Lung (tissue), 12 donors: ENCODE results near the gene THSD7A. TPM values are rescaled to one million over a fixed set of nuclear protein-coding genes. Genes with fewer than 3 reads are reported as not detected.

Source experiments
- ATAC-seq: fragments of 200-7000 bp; cut with Tn5 transposase; one replicate; pipeline ENCODE4 v1.9.1; 2020; ENCODE audit warnings: moderate number of reproducible peaks; ENCODE audit not compliant: insufficient read depth, low FRiP score
- DNase-seq, 3 donors: peaks; one replicate each; pipeline ENCODE4 v3.0.0-alpha.2; 2013 to 2017
- H3K27ac ChIP-seq, 2 donors: one replicate each; pipeline ENCODE4 v1.5.1; 2013; ENCODE audit warnings: mild to moderate bottlenecking in 2 of 2, moderate library complexity in 2 of 2, control low read depth in 1 of 2, inconsistent platforms in 1 of 2, low read depth in 1 of 2, low read length in 1 of 2
- H3K27me3 ChIP-seq, 3 donors: one replicate each; pipeline ENCODE4 v1.5.1; 2013; ENCODE audit warnings: low read length in 2 of 3; ENCODE audit not compliant: control insufficient read depth in 3 of 3, insufficient read depth in 3 of 3
- H3K36me3 ChIP-seq, 4 donors: one replicate each; pipeline ENCODE4 v1.5.1; 2013; ENCODE audit warnings: low read length in 4 of 4, mild to moderate bottlenecking in 1 of 4, moderate library complexity in 1 of 4; ENCODE audit not compliant: control insufficient read depth in 4 of 4, insufficient read depth in 4 of 4
- H3K4me1 ChIP-seq, 5 donors: one replicate each; pipeline ENCODE4 v1.5.1; 2013; ENCODE audit warnings: low read length in 5 of 5, mild to moderate bottlenecking in 2 of 5, moderate library complexity in 1 of 5; ENCODE audit not compliant: control insufficient read depth in 5 of 5, insufficient read depth in 5 of 5
- H3K4me3 ChIP-seq: one replicate; pipeline ENCODE4 v1.5.1; 2013; ENCODE audit warnings: mild to moderate bottlenecking, control low read depth, moderate library complexity
- H3K9ac ChIP-seq, 2 donors: one replicate each; pipeline ENCODE4 v1.5.1; 2013; ENCODE audit warnings: low read length in 2 of 2, control low read depth in 1 of 2; ENCODE audit not compliant: insufficient read depth in 1 of 2
- H3K9me3 ChIP-seq, 4 donors: one replicate each; pipeline ENCODE4 v1.5.1; 2013; ENCODE audit warnings: low read length in 3 of 4, mild to moderate bottlenecking in 1 of 4, moderate library complexity in 1 of 4; ENCODE audit not compliant: control insufficient read depth in 4 of 4, insufficient read depth in 3 of 4
- WGBS, 2 donors: extraction: QIAGEN DNeasy Blood & Tissue Kit; methylation state at CpG; one replicate each; pipeline ENCODE4 v1.1.7; 2013; 5-methylcytosine and 5-hydroxymethylcytosine counted together
- polyA plus RNA-seq, 2 donors: library from polyadenylated mRNA; stranded (reverse); fragments of 200-250 nt; gene quantifications; one replicate each; pipeline ENCODE4 v1.2.1, GENCODE V29; 2013
- total RNA-seq, 2 donors: library from RNA; depleted of rRNA in 1 of 2; stranded (reverse); fragments of >200 nt in 1 of 2; gene quantifications; one replicate each; pipeline ENCODE4 v1.2.1, GENCODE V29; 2014 to 2021
- TF ChIP-seq, protein P1 (sequence below): IDR thresholded peaks from 2 replicates; pipeline ENCODE4 v1.5.1; 2012; ENCODE audit warnings: mild to moderate bottlenecking; ENCODE audit errors: control extremely low read depth, extremely low read depth
- donor health status: control.
- donor health status: control.
- donor health status: Bipolar disorder and iron deficiency.
- donor health status: healthy.
- donor health status: DM: yes; HTN: yes; CAD: no.

Gene THSD7A
- total and polyA plus RNA-seq, 4 donors = 0.53 to 12.1 (median 4.5) TPM

DNA sequence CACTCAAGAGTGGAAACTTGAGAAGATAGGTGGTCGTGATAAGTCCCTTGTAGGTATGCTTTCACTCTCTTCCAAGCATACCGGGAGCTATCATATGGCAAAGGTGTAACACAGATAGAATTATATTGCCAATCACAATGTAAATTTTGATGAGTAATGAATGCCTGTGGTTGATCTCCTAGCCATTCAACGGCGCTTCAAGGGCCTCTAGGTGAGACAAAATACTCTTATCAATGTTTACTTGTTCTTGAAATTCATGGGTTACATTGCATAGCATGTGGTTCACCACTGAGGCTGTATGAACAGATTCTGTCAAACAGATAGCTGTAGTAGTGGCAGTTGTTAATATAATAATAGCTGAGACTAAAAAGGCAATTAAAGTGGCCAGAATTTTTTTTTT lies 82.4 kb downstream of the THSD7A start:
- ATAC-seq = peak; percentile 27
- WGBS, 2 donors = 66 to 93% methylated on average over 4 of the region's 4 CpGs
- TF ChIP-seq, protein P1, sequence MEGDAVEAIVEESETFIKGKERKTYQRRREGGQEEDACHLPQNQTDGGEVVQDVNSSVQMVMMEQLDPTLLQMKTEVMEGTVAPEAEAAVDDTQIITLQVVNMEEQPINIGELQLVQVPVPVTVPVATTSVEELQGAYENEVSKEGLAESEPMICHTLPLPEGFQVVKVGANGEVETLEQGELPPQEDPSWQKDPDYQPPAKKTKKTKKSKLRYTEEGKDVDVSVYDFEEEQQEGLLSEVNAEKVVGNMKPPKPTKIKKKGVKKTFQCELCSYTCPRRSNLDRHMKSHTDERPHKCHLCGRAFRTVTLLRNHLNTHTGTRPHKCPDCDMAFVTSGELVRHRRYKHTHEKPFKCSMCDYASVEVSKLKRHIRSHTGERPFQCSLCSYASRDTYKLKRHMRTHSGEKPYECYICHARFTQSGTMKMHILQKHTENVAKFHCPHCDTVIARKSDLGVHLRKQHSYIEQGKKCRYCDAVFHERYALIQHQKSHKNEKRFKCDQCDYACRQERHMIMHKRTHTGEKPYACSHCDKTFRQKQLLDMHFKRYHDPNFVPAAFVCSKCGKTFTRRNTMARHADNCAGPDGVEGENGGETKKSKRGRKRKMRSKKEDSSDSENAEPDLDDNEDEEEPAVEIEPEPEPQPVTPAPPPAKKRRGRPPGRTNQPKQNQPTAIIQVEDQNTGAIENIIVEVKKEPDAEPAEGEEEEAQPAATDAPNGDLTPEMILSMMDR = no peak

GRCh38 chr7:11748884-11749283 lies 83.1 kb downstream of the THSD7A start:
- DNase-seq = no peak
- H3K9ac ChIP-seq = no peak overlapping the region
- no peaks in the 10 kb centered on the region for H3K4me1 ChIP-seq
- no peak for ATAC-seq
- TF ChIP-seq, protein P1 = no peak
- no peak overlapping the region for H3K4me3 ChIP-seq
- H3K27me3 ChIP-seq = no peaks in the 10 kb centered on the region
- WGBS, 2 donors = 92 to 94% methylated on average over 6 of the region's 6 CpGs
- H3K27ac ChIP-seq = no peak overlapping the region
- no peaks in the 10 kb centered on the region for H3K36me3 ChIP-seq
- H3K9me3 ChIP-seq = peaks cover 0 to 4% (median 0%) of the 10 kb centered on the region in 4 donors

More for the DNA sequence above, 82.4 kb downstream of the THSD7A start:
- no peak overlapping the region for H3K4me3 ChIP-seq
- DNase-seq = no peak
- no peak overlapping the region for H3K27ac ChIP-seq
- no peak overlapping the region for H3K9ac ChIP-seq
- H3K4me1 ChIP-seq = no peaks in the 10 kb centered on the region
- H3K27me3 ChIP-seq = no peaks in the 10 kb centered on the region
- peaks cover 0 to 4% (median 0%) of the 10 kb centered on the region in 4 donors for H3K9me3 ChIP-seq
- H3K36me3 ChIP-seq = no peaks in the 10 kb centered on the region

DNA sequence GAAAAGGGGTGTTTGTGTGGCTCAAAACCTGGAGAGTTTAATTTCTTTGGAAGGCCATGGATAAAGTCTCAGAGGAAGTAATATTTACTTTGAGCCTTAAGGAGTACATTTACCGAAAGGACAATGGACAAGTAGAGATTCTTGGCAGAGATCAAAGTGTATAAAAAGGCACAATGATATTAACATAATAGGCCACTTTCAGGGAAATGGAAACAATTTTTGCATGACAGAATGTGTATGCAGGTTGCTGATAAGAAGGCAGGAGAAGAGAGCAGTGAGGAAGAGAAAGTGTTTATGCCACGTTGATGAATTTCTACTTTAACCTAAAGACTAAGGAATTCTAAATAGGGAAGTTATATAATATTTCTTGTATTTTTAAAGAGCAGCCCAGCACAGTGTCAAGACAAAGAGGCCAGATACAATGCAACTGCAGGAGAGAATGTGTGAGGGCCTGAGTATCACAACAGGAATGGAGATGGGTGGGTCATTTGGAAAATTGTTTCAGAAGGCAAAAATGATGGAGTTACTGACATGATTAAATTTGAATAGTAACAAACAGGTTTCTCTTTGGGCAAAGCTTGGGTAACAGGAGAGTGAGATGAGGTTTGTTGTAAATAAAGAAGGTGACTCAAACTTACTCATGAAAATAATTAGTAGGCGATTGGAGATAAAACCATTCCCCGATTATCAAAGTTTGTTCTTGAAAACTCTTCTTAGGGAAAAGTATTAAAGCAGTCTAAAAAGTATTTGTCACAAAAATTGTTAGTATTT lies 84.1 kb downstream of the THSD7A start:
- TF ChIP-seq, protein P1 = no peak
- H3K36me3 ChIP-seq = no peaks in the 10 kb centered on the region
- ATAC-seq (no peak), DNase-seq (no peak)
- no peak overlapping the region for H3K4me3 ChIP-seq
- WGBS, 2 donors = 69 to 70% methylated on average over 4 of the region's 4 CpGs
- H3K4me1 ChIP-seq = no peaks in the 10 kb centered on the region
- H3K9ac ChIP-seq = no peak overlapping the region
- no peaks in the 10 kb centered on the region for H3K27me3 ChIP-seq
- H3K9me3 ChIP-seq = peaks cover 0 to 4% (median 0%) of the 10 kb centered on the region in 4 donors
- no peak overlapping the region for H3K27ac ChIP-seq
